A549 (cell line): ENCODE data around the gene DNHD1. TPM values are rescaled to one million over a fixed set of nuclear protein-coding genes. Genes with fewer than 3 reads are reported as not detected.

Source experiments
- ATAC-seq, 2 experiments: fragments of 200-7000 bp in 1 of 2; fragments of >200 bp in 1 of 2; cut with Nextera tagmentation in 1 of 2; cut with Tn5 transposase in 1 of 2; 3 replicates each; pipeline versions ENCODE4 v1.8.0 to v1.9.1; 2018 to 2020; ENCODE audit warnings: mild to moderate bottlenecking in 1 of 2, moderate library complexity in 1 of 2
- CTCF ChIA-PET: fragments of 300-600 bp; sonication (Branson Sonifier 250); formaldehyde crosslinking; extraction: SDS; loops from one replicate; lab custom pipeline; 2021; ENCODE audit warnings: antibody characterized with exemption, inconsistent platforms; lab: Yijun Ruan, JAX
- POLR2A ChIA-PET: fragments of 350-600 bp; formaldehyde crosslinking; extraction: SDS; loops from one replicate; lab custom pipeline; 2021; ENCODE audit warnings: antibody characterized with exemption, inconsistent platforms; lab: Yijun Ruan, JAX
- DNase-seq, 2 experiments: peaks; one replicate each; pipeline versions ENCODE4 v3.0.0 to v3.0.0-alpha.2; 2011 to 2016; ENCODE audit warnings: low read depth in 1 of 2, low spot score in 1 of 2
- FAIRE-seq: peaks from 2 replicates; lab custom pipeline; 2011; peaks lifted over from hg19 to GRCh38; lab: Jason Lieb, UNC
- H3K27ac ChIP-seq, 2 experiments: fragments of >200 bp; sonication (Bioruptor Twin); formaldehyde crosslinking; 3 replicates each; pipeline ENCODE4 v1.5.1; 2016 to 2017
- H3K4me1 ChIP-seq: fragments of >200 bp; sonication (Bioruptor Twin); formaldehyde crosslinking; 3 replicates; pipeline ENCODE4 v1.6.1; 2016
- H3K4me2 ChIP-seq: fragments of >200 bp; sonication (Bioruptor Twin); formaldehyde crosslinking; 3 replicates; pipeline ENCODE4 v1.6.1; 2016
- H3K4me3 ChIP-seq: fragments of >200 bp; sonication (Bioruptor Twin); formaldehyde crosslinking; 3 replicates; pipeline ENCODE4 v1.5.1; 2016
- H3K9me3 ChIP-seq: fragments of >200 bp; sonication (Bioruptor Twin); formaldehyde crosslinking; 3 replicates; pipeline ENCODE4 v1.6.1; 2016
- CBX2 ChIP-seq: fragments of 200-600 bp; sonication (generic); IDR thresholded peaks from 2 replicates; pipeline ENCODE4 v1.6.1; 2016; ENCODE audit warnings: low read depth, mild to moderate bottlenecking, borderline replicate concordance
- CHD2 ChIP-seq: fragments of 150-350 bp; IDR thresholded peaks from 2 replicates; pipeline ENCODE4 v1.6.1; 2014; ENCODE audit warnings: low read length; ENCODE audit not compliant: partially characterized antibody
- CHD4 ChIP-seq: fragments of 200-600 bp; sonication (generic); IDR thresholded peaks from 2 replicates; pipeline ENCODE4 v1.6.1; 2016; ENCODE audit warnings: antibody characterized with exemption, mild to moderate bottlenecking, borderline replicate concordance
- ESRRA ChIP-seq: fragments of 150-350 bp; IDR thresholded peaks from 2 replicates; pipeline ENCODE4 v1.6.1; 2014; ENCODE audit warnings: mild to moderate bottlenecking, low read length, borderline replicate concordance
- FOSB ChIP-seq: fragments of 250-450 bp; sonication (Bioruptor Pico); IDR thresholded peaks from 2 replicates; pipeline ENCODE4 v1.5.0; 2020; ENCODE audit warnings: mild to moderate bottlenecking, moderate library complexity
- FOSL2 ChIP-seq, 2 experiments: fragments of 450-650 bp in 1 of 2; fragments of >200 bp in 1 of 2; sonication (Bioruptor Twin) in 1 of 2; formaldehyde crosslinking; IDR thresholded peaks; 2 replicates each; pipeline versions ENCODE4 v1.5.0 to v1.6.1; 2016 to 2020; ENCODE audit warnings: mild to moderate bottlenecking in 1 of 2, moderate library complexity in 1 of 2
- GATA3 ChIP-seq: IDR thresholded peaks from 2 replicates; pipeline ENCODE4 v1.6.1; 2012; ENCODE audit warnings: borderline replicate concordance
- HDAC2 ChIP-seq: fragments of 200-600 bp; sonication (generic); IDR thresholded peaks from 2 replicates; pipeline ENCODE4 v1.6.1; 2016
- JUN ChIP-seq, 2 experiments: fragments of >200 bp; sonication (Bioruptor Twin); formaldehyde crosslinking; IDR thresholded peaks; 2 replicates in 1 of 2; 3 replicates in 1 of 2; pipeline ENCODE4 v1.6.1; 2016 to 2017
- MYC ChIP-seq: IDR thresholded peaks from 2 replicates; pipeline ENCODE4 v1.6.1; 2012; ENCODE audit warnings: mild to moderate bottlenecking, inconsistent platforms, low read length, improper control_type of control experiment, borderline replicate concordance
- NFE2L2 ChIP-seq: fragments of 150-350 bp; conservative IDR thresholded peaks from 2 replicates; pipeline ENCODE4 v1.6.1; 2014; ENCODE audit warnings: low read length
- NR3C1 ChIP-seq: fragments of >200 bp; sonication (Bioruptor Twin); formaldehyde crosslinking; IDR thresholded peaks from 3 replicates; pipeline ENCODE4 v1.6.1; 2017
- POLR2AphosphoS2 ChIP-seq: conservative IDR thresholded peaks from 2 replicates; pipeline ENCODE4 v1.6.1; 2012; ENCODE audit warnings: low read length, improper control_type of control experiment, inconsistent platforms
- RCOR1 ChIP-seq: fragments of 150-350 bp; IDR thresholded peaks from 2 replicates; pipeline ENCODE4 v1.6.1; 2014; ENCODE audit warnings: antibody characterized with exemption, low read length, low read depth
- SMC3 ChIP-seq: fragments of >200 bp; sonication (Bioruptor Twin); formaldehyde crosslinking; IDR thresholded peaks from 3 replicates; pipeline ENCODE4 v1.6.1; 2018; ENCODE audit warnings: inconsistent platforms
- ZC3H11A ChIP-seq: fragments of 450-650 bp; IDR thresholded peaks from 2 replicates; pipeline ENCODE4 v1.6.1; 2014; ENCODE audit warnings: antibody characterized with exemption, mild to moderate bottlenecking
- ZFP36 ChIP-seq: fragments of 450-650 bp; IDR thresholded peaks from 2 replicates; pipeline ENCODE4 v1.6.1; 2014; ENCODE audit warnings: borderline replicate concordance; ENCODE audit not compliant: partially characterized antibody
- ZNF302 ChIP-seq: fragments of 250-450 bp; sonication (Bioruptor Pico); IDR thresholded peaks from 2 replicates; pipeline ENCODE4 v1.9.0; 2021; ENCODE audit warnings: inconsistent platforms, mild to moderate bottlenecking, moderate library complexity
- WGBS: methylation state at CpG from one replicate; pipeline ENCODE4 v1.1.6; 2017; ENCODE audit errors: missing lambda C conversion rate; 5-methylcytosine and 5-hydroxymethylcytosine counted together
- polyA plus RNA-seq, 4 experiments: library from polyadenylated mRNA; depleted of rRNA in 3 of 4; stranded (reverse); fragments of >200 nt; fragmentation: RNase III in 1 of 4; extraction: RNeasy Plus Mini Kit Qiagen cat#74134 plus additional on column Dnase treatment in 1 of 4; gene quantifications; 2 replicates in 3 of 4; 3 replicates in 1 of 4; pipeline ENCODE4 v1.2.3, GENCODE V29; 2011 to 2017
- TF ChIP-seq, protein P1 (sequence below): fragments of >200 bp; sonication (Bioruptor Twin); formaldehyde crosslinking; IDR thresholded peaks from 3 replicates; pipeline ENCODE4 v1.6.1; 2016
- TF ChIP-seq, protein P2 (sequence below): fragments of >200 bp; sonication (Bioruptor Twin); formaldehyde crosslinking; IDR thresholded peaks from 2 replicates; pipeline ENCODE4 v1.6.1; 2016
- TF ChIP-seq, protein P3 (sequence below): fragments of >200 bp; sonication (Bioruptor Twin); formaldehyde crosslinking; IDR thresholded peaks from 3 replicates; pipeline ENCODE4 v1.5.1; 2016

DNHD1 gene
- polyA plus RNA-seq, 2 of the 4 experiments (the other 2 are of a cell fraction) = 6.8 to 8.6 TPM

DNA sequence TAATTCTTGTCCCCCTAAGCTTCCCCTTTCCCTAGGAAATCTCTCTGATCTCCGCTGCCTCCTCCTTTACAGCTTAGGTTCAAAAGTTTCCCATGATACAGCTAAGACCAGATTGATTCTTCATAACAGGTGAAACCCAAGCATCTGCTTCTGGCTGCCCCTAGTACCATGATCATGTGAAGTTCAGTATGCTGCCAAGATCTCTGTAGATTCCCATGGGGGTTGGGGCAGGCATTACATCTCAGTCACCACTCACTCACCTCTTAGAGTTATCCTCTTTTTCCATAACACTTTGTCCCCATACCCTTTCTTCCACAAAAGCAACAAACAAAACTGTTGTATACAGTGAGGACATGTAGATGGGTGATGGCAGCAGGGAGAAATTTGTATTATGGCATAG is 62.3 kb downstream of the DNHD1 start (continued):
- TF ChIP-seq, protein P1, sequence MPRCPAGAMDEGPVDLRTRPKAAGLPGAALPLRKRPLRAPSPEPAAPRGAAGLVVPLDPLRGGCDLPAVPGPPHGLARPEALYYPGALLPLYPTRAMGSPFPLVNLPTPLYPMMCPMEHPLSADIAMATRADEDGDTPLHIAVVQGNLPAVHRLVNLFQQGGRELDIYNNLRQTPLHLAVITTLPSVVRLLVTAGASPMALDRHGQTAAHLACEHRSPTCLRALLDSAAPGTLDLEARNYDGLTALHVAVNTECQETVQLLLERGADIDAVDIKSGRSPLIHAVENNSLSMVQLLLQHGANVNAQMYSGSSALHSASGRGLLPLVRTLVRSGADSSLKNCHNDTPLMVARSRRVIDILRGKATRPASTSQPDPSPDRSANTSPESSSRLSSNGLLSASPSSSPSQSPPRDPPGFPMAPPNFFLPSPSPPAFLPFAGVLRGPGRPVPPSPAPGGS = no peak
- TF ChIP-seq ZFP36 (no peak), ESRRA (no peak), HDAC2 (no peak), GATA3 (no peak), CBX2 (no peak), ZC3H11A (no peak)
- TF ChIP-seq, all 56 proteins: peak for 0

DNA sequence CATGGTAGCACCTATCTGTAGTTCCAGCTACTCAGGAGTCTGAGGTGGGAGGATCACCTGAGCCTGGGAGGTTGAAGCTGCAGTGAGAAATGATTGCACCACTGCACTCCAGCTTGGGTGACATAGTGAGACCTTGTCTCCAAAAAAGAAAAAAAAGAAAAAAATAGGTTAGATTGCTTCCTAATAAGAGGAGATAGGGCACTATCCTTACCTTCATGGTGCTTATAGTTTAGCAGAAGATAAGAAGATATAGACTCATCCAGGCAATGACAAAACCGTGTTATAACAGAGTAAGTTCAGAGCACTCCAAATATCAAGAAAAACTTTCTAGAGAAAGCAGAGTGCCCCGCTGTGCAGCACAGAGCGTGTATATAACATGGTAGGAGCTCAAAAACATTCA is 64.2 kb downstream of the DNHD1 start:
- Histone ChIP-seq H3K9me3 (no peaks in the 10 kb centered on the region), H3K4me3 (no peak overlapping the region), H3K4me1 (no peaks in the 10 kb centered on the region), H3K27ac (no peak overlapping the region), H3K4me2 (no peak overlapping the region)
- TF ChIP-seq GATA3 = no peak
- TF ChIP-seq MYC = no peak
- no peak for TF ChIP-seq CHD4
- no peak for TF ChIP-seq JUN (IDR thresholded peaks at IDR 0.05)
- ATAC-seq (no peak), DNase-seq (no peak), FAIRE-seq (no peak)
- ChIA-PET CTCF (interaction anchor here (0.6 to 1.1 kb wide), 3 partner anchors 29 to 60 kb away, joined by 3 read pairs; no protein-coding TSS in a partner anchor), POLR2A (no interaction called here)
- 56% methylated on average over 3 of the region's 3 CpGs for WGBS

DNA sequence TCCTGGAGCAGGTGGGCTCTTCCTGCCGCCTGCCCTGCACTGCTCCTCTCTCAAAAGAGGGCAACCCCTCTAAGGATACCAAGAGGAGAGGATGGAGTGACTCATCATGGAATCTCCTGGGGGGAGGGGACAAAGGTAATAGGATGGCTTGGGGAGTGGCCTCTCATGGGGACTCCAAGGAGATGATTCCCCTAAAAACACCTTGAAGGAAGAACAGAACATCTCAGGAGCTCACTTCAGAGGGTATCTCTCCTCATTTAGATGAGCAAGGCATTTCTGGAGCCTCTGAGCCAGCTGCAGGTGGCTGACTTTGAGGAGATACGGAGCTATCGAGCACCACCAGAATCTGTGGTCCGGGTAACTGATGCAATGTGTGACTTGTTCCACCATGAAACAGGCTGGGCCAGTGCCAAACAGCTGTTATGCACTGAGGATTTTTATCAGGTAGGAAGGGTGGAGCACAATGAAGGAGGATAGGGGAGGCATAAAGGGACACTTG is 66.1 kb downstream of the DNHD1 start:
- POLR2A ChIA-PET = no interaction called here
- no peak for DNase-seq
- no peaks in the 10 kb centered on the region for H3K4me1 ChIP-seq
- CTCF ChIA-PET = interaction anchor here (1.0 to 1.9 kb wide), 5 partner anchors 8 to 34 kb away, joined by 3 to 8 read pairs (median 3); no protein-coding TSS in a partner anchor
- TF ChIP-seq POLR2AphosphoS2 (no peak), ZNF302 (CRISPR knock-in tag) (no peak)
- TF ChIP-seq, all 56 proteins: peak for 0
- FAIRE-seq = no peak
- Histone ChIP-seq H3K9me3 (no peaks in the 10 kb centered on the region), H3K27ac (no peak overlapping the region), H3K4me3 (no peak overlapping the region), H3K4me2 (no peak overlapping the region)
- ATAC-seq = no peak
- WGBS = 90% methylated on average over 4 of the region's 4 CpGs

DNA sequence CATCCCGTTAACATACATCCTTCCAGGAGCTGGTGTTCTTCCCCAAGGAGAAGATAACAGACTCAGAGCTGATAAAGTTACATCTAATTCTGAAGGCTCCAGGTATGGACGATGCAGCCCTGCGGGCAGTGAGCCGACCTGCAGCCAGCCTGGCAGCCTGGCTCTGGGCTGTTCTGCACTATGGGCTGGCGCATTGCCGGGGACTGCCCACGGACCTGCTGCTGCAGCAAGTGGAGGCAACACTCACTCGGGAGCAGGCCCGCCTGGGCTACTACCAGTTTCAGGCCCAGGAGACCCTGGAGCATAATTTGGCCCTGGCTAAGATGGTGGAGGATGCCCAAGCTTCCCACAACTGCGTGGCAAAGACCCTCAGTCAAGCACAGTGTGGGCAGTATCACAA is 66.6 kb downstream of the DNHD1 start:
- WGBS = 58% methylated on average over 4 of the region's 10 CpGs
- DNase-seq (no peak), FAIRE-seq (no peak), ATAC-seq (no peak)
- H3K4me1 ChIP-seq = peaks cover 4% of the 10 kb centered on the region; the same call in 2 of the 3 replicates
- no peak overlapping the region for H3K27ac ChIP-seq
- POLR2A ChIA-PET = no interaction called here
- H3K4me3 ChIP-seq = no peak overlapping the region
- H3K4me2 ChIP-seq = no peak overlapping the region
- CTCF ChIA-PET = interaction anchor here (1.0 to 1.9 kb wide), 3 partner anchors 8 to 34 kb away, joined by 3 to 8 read pairs (median 3); no protein-coding TSS in a partner anchor
- TF ChIP-seq, protein P2, sequence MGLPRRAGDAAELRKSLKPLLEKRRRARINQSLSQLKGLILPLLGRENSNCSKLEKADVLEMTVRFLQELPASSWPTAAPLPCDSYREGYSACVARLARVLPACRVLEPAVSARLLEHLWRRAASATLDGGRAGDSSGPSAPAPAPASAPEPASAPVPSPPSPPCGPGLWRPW = no peak
- no peak for TF ChIP-seq NFE2L2
- TF ChIP-seq SMC3 = no peak
- TF ChIP-seq FOSL2 (IDR thresholded peaks at IDR 0.05) = no peak
- no peak for TF ChIP-seq FOSL2 (CRISPR knock-in tag; IDR thresholded peaks at IDR 0.05)
- TF ChIP-seq CHD2 = no peak
- TF ChIP-seq NR3C1 = no peak
- no peak for TF ChIP-seq FOSB
- TF ChIP-seq, protein P3, sequence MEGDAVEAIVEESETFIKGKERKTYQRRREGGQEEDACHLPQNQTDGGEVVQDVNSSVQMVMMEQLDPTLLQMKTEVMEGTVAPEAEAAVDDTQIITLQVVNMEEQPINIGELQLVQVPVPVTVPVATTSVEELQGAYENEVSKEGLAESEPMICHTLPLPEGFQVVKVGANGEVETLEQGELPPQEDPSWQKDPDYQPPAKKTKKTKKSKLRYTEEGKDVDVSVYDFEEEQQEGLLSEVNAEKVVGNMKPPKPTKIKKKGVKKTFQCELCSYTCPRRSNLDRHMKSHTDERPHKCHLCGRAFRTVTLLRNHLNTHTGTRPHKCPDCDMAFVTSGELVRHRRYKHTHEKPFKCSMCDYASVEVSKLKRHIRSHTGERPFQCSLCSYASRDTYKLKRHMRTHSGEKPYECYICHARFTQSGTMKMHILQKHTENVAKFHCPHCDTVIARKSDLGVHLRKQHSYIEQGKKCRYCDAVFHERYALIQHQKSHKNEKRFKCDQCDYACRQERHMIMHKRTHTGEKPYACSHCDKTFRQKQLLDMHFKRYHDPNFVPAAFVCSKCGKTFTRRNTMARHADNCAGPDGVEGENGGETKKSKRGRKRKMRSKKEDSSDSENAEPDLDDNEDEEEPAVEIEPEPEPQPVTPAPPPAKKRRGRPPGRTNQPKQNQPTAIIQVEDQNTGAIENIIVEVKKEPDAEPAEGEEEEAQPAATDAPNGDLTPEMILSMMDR = no peak
- TF ChIP-seq RCOR1 = no peak
- TF ChIP-seq GATA3 = no peak
- TF ChIP-seq CBX2 = no peak
- TF ChIP-seq, all 56 proteins: peak for 0
- H3K9me3 ChIP-seq = no peaks in the 10 kb centered on the region
